NCI-H1105 treated with DMSO at 0.1 percent for 48 hours (cell line): ENCODE data around the gene EMD.

Experiments
- DNase-seq: peaks from one replicate; lab custom pipeline; 2025; lab: John Stamatoyannopoulos, UW

The EMD gene

DNA sequence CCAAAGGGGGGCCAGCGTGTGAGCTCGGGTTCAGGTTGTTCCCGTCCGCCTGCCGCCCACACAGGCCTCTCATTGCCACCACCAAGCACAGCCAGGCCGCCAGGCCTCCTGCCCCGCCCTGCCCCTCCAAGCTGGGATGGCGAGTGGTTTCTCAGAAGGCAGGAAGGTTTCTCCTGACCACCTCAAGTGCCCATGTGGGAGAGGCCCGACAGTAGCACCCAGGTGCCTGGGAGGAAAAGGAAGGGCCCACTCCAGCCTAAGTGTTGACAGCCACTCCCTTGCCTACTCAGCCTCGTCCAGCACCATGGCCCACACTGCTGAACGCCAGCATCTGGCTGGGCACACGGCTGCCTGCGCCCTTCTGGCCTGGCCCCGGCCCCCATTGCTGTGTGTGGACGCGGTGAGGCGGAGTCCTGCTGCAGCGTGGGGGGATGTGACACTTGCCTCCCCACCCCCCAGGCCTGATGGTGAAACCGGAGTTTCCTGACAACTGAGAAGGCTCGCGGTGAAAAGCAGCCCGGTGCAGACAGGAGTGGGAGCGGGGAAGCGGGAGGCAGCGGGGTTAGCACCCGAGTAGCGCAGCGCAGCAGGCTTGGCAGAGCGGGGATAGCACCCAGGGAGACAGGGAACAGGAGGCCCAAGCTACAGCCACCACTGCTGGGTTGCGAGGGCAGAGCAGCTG lies 23.9 kb upstream of the EMD start:
- no peak for DNase-seq

DNA sequence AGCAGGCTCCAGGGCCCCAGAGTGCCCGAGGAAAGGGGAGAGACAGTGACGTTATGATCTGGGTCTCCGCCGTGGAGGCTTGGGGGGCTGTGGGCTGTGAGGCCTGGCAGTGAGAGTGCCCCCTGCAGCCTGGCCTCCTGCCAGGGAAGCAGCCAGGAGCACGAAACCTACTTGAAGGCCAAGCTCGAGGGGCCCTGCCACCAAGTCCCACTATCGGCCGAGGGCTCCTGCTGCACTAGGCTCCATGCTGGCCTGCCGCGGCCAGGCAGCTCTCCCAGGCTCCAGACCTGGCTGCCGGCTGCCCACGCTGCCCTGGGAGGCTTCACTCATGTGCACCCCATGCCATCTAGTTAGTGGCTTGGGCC lies 23.3 kb upstream of the EMD start:
- no peak for DNase-seq

GRCh38 chrX:154356596-154356995 lies 22.5 kb upstream of the EMD start:
- no peak for DNase-seq

GRCh38 chrX:154357205-154357604 lies 21.9 kb upstream of the EMD start:
- DNase-seq, result no peak

- DNase-seq, result no peak
Measured at GRCh38 chrX:154358011-154358410, 21.1 kb upstream of the EMD start.

GRCh38 chrX:154358829-154359228 lies 20.3 kb upstream of the EMD start:
- DNase-seq, result no peak

GRCh38 chrX:154359362-154360154 lies 19.5 kb upstream of the EMD start:
- no peak for DNase-seq

DNA sequence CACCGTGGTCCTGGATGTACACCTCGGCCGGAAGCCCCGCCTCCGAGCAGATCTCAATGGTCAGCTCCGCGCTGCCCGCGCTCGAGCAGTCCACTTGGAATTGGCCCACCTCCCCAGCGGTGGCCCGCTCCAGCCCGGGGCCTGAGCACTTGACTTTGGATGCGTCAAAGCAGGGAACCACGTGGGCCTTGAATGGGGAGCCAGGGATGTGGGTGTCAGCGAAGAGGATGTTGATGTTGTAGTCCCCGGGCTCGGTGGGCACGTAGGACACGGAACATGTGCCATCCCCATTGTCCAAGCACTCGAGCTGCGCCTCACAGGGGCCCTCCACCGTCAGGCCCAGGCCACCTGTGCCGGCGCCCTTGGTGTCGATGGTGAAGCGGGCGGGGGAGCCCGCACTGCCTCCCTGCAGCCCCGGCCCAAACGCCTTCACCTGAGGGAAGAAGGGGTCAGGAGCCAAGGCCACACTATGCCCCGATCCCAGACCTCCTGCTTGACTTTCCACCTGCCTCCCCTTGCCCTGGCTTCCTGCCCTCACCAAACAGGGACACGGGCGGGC lies 18.9 kb upstream of the EMD start:
- DNase-seq, result no peak

GRCh38 chrX:154362085-154362742 lies 16.9 kb upstream of the EMD start:
- no peak for DNase-seq

DNA sequence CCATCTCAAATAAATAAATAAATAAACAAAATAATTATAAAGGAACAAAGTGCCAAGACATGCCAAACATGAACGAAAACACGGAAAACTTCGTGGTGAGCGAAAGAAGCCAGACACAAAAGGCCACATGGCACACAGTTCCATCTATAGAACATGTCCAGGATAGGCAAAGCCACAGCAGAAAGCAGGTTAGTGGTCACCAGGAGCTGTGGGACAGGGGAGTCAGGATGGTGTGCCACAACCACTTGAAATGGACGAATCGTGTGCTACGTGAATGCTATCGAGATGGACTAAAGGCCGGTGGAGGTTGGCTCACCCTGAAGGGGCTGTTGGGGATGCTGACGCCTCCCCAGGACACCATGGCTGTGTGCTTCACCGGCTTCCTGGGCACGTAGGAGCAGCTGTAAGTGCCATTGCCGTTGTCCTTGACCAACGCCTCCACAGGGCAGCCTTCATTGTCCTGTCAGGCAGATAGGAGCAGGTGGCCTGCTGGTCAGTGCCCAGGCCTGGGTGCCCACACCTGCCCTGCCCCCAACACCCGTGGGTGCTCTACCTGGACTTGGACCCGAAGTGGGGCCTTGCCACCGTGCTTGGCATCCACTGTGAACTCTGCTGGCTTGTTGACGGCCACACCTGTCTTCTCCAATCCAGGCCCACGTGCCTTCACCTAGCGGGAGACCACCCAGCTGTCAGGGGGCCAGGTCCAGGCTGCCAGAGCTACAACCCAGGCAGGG lies 15.2 kb upstream of the EMD start:
- no peak for DNase-seq

- no peak for DNase-seq
Measured at GRCh38 chrX:154365052-154365600, 14.0 kb upstream of the EMD start.

DNA sequence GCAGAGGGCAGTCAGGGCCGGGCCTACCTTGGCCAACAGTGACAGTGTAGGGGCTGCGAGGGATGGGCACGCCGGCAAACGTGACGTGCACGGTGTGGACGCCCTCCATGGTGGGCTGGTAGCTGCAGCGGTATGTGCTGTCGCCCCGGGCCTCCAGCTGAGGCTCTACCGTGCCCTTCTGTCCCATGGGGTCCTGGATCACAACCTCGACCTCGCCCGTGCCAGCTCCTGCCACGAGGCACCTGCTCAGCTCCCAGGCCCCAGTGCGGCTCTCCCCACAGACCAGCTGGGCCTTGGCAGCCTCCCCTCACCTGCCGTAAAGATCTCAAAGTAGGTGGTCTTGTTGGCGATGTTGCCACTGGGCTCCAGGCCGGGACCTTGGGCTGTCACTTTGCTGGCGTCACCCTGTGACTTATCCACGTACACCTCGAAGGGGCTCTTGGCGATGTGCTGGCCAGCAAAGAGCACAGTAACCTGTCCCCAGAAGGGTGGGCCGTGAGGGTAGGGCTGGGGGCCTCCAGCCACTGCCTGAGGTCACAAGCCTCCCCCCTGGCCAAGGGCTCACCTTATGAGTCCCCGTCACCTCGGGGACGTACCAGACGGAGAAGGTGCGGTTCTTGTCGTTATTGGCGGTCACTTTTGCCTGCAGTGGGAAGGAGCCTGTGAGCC lies 13.0 kb upstream of the EMD start:
- no peak for DNase-seq

GRCh38 chrX:154366666-154367055 lies 12.4 kb upstream of the EMD start:
- DNase-seq, result no peak

GRCh38 chrX:154367474-154368308 lies 11.4 kb upstream of the EMD start:
- DNase-seq, result no peak

GRCh38 chrX:154368630-154369448 lies 10.3 kb upstream of the EMD start:
- DNase-seq, result peak; percentile 55

- DNase-seq, result peak; percentile 88
Measured at GRCh38 chrX:154369449-154370299, 9.4 kb upstream of the EMD start.

GRCh38 chrX:154370300-154371016 lies 8.6 kb upstream of the EMD start:
- no peak for DNase-seq
